ENCODE data around the gene TMEM269. TPM values are rescaled to one million over a fixed set of nuclear protein-coding genes. Genes with fewer than 3 reads are reported as not detected.

TMEM269 gene
- total and polyA plus RNA-seq, 8 donors = 0.03 to 0.55 TPM; not detected in 6

DNA sequence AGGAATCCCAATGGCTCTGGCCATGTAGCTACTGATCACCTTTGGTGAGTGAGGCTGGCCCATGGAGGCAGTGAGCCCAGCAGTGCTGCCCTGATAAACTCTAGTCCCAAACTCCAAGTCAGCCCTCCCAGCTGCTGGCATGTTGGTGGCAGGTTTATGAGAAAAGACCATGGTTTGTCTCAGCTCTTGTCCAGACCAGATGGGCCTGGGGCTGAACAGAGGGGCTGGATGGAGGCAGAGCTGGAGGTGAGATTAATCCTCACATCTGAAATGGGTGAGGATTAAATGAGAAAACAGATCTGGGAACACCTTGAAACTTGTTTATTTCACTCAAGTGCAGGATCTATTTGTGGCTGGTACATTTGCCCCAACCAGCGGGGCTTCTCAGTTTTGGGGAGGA lies 3.2 kb downstream of the TMEM269 start:
- no peak overlapping the region for H3K27ac ChIP-seq
- 95 to 100% (median 100%) methylated on average over 1 of the region's 1 CpG for WGBS, 5 donors
- peaks cover 0 to 13% (median 0%) of the 10 kb centered on the region in 3 donors for H3K27me3 ChIP-seq
- TF ChIP-seq POLR2A (IDR thresholded peaks at IDR 0.05) (no peak), POLR2AphosphoS5 (IDR thresholded peaks at IDR 0.05) (no peak), EP300 (IDR thresholded peaks at IDR 0.05) (no peak), CTCF (IDR thresholded peaks at IDR 0.05) (no peak)
- no peaks in the 10 kb centered on the region for H3K9me3 ChIP-seq
- no peak for DNase-seq
- peaks cover 9 to 15% (median 14%) of the 10 kb centered on the region in 4 donors for H3K4me1 ChIP-seq
- H3K4me3 ChIP-seq = no peak overlapping the region
- peaks cover 0 to 5% (median 4%) of the 10 kb centered on the region in 4 donors for H3K36me3 ChIP-seq
- intact Hi-C loops (cut with DNase I; ENCODE audit: low total_unique reads) = no loop called here

GRCh38 chr1:42793824-42794223 lies 9.0 kb downstream of the TMEM269 start:
- 83 to 95% (median 89%) methylated on average over 2 of the region's 2 CpGs for WGBS, 5 donors
- intact Hi-C loops (cut with DNase I; ENCODE audit: low total_unique reads) = no loop called here
- DNase-seq = no peak
- H3K27me3 ChIP-seq = no peaks in the 10 kb centered on the region
- no peaks in the 10 kb centered on the region for H3K4me1 ChIP-seq
- no peak overlapping the region for H3K27ac ChIP-seq
- no peaks in the 10 kb centered on the region for H3K36me3 ChIP-seq
- TF ChIP-seq CTCF (IDR thresholded peaks at IDR 0.05) (no peak), POLR2AphosphoS5 (IDR thresholded peaks at IDR 0.05) (no peak), EP300 (IDR thresholded peaks at IDR 0.05) (no peak), POLR2A (IDR thresholded peaks at IDR 0.05) (no peak)
- no peak overlapping the region for H3K4me3 ChIP-seq
- no peaks in the 10 kb centered on the region for H3K9me3 ChIP-seq

- H3K36me3 ChIP-seq = no peaks in the 10 kb centered on the region
- intact Hi-C loops (cut with DNase I; ENCODE audit: low total_unique reads) = no loop called here
- no peak overlapping the region for H3K27ac ChIP-seq
- no peaks in the 10 kb centered on the region for H3K27me3 ChIP-seq
- H3K9me3 ChIP-seq = no peaks in the 10 kb centered on the region
- TF ChIP-seq POLR2AphosphoS5 (IDR thresholded peaks at IDR 0.05) (no peak), EP300 (IDR thresholded peaks at IDR 0.05) (no peak), CTCF (IDR thresholded peaks at IDR 0.05) (no peak)
- no peak for DNase-seq
- WGBS, 5 donors = 60 to 72% (median 70%) methylated on average over 3 of the region's 3 CpGs
- H3K4me1 ChIP-seq = no peaks in the 10 kb centered on the region
- H3K4me3 ChIP-seq = no peak overlapping the region
Observed at GRCh38 chr1:42797414-42797813, 12.6 kb downstream of the TMEM269 start.

GRCh38 chr1:42797979-42798378 lies 13.2 kb downstream of the TMEM269 start:
- Histone ChIP-seq H3K4me1 (no peaks in the 10 kb centered on the region), H3K36me3 (no peaks in the 10 kb centered on the region), H3K9me3 (no peaks in the 10 kb centered on the region), H3K4me3 (no peak overlapping the region), H3K27ac (no peak overlapping the region), H3K27me3 (no peaks in the 10 kb centered on the region)
- intact Hi-C loops (cut with DNase I; ENCODE audit: low total_unique reads) = no loop called here
- no peak for DNase-seq
- no peak for TF ChIP-seq CTCF (IDR thresholded peaks at IDR 0.05)
- no peak for TF ChIP-seq POLR2AphosphoS5 (IDR thresholded peaks at IDR 0.05)
- no peak for TF ChIP-seq POLR2A (IDR thresholded peaks at IDR 0.05)
- TF ChIP-seq EP300 (IDR thresholded peaks at IDR 0.05) = no peak
- WGBS, 5 donors = 82 to 94% (median 86%) methylated on average over 5 of the region's 5 CpGs

Data from stomach (tissue), 9 donors.